Measurements from ENCODE around the gene HOTAIR.

HOTAIR gene

DNA sequence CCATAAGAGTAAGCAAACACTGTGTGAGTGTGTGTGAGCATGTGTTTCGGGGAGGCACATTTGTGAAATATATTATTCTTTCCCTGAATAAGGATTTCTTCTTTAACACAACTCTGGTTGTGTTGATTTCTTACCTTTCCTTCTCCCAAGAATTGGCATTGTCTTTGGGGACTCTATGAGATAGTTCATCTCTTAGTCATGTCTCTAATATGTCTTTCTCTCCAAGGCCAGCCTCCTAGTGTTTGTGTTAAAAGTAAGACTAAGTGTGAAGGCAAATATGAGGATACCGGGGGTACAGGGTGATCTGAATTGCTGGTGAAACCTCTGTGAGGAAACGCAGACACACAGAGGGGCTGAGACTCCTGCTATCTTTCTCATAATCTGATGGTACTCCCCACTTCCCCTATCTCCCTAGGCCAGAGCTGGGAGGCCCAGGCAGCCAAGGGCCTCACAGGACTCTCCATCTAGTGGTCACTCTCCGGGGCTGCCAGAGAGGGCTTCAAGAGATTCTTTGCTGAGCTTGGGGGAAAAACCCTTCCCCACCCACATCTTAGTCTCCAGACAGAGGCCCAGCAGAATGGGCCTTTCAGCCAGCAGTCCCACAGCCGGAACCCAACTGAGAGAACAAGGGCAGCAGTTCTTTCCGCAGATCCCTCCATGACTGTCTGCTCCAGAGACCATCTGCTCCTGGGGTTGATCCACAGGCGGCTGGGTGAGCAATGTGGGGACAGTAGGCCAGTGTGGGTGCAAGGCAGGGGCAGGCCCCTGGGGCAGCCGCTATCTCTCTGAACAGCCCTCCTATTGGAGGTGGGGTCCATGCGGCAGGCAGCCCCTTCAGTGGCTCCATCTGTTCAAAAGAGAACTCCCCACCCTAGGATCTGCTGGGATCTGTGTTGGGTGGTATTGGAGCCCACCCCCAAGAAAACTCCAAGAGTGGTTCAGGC lies 25.8 kb downstream of the HOTAIR start:
- FAIRE-seq, result no peak

DNA sequence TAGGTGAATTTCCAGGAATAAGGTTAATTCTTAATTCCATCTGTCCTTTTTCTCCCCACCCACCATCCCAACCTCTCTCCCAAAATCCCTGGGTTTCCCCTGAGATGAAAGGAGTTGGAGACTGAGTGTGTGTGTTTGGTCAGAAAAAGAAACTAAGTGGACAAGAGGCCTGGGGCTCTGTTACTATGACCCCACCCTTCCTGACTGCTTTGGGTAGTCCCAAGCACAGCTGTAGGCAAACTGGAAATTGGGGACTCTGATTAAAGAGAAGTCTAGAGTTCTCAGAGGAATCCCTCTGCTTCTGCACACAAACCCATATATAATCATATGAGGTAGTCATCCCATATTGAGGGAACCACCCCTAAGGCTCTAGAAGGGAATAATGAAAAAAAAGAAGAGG lies 27.0 kb downstream of the HOTAIR start:
- FAIRE-seq (no peak), DNase-seq (ENCODE audit: low spot score) (no peak)

More for the DNA sequence above, 25.8 kb downstream of the HOTAIR start:
- no peak for DNase-seq (ENCODE audit: low spot score)

DNA sequence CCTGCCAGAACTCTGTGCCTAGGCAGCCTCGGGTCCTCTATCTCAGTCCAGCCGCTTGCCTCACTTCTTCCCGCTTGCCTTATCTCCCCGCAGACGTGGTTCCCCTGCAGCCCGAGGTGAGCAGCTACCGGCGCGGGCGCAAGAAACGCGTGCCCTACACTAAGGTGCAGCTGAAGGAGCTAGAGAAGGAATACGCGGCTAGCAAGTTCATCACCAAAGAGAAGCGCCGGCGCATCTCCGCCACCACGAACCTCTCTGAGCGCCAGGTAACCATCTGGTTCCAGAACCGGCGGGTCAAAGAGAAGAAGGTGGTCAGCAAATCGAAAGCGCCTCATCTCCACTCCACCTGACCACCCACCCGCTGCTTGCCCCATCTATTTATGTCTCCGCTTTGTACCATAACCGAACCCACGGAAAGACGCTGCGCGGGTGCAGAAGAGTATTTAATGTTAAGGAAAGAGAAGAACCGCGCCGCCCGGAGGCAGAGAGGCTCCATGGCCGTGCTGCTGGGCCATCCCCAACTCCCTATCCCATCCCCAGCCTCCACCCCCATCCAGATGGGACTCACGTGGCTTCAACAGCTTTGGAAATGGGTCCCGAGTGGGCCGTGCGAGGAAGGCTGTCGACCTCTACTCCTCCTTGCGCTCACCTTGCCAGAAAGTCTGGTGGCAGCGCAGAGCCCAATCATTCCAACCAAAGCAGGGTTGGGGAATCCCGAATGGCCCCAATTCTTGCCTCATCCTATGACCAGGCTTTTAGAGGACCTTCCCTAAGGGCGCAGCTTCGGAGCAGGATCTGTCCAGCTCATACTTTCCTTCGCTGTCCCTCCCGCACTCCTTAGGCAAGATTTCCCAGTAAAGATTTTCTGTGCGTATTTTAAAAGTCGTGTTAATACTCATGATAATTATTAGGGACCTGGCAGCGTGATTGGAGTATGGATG lies 29.6 kb downstream of the HOTAIR start:
- FAIRE-seq (no peak), DNase-seq (ENCODE audit: low spot score) (no peak)

DNA sequence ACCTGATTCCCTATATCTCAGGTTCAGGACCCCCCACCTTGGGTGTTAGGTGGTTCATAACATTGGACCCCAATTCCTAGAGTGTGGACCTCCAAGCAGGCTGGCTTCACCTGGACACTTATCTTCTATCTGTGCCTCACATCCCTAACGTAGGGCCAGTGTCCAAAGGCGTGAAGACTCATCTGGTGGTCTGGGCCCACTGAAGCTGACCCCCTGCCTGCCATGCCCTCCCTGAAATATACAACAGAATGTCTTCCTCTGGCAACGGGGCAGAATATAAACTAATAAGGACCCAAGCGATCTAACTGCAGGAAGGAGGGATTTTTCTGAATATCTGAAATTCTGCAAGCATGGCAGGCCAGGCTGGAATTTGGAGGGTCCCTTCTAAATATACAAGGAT lies 30.5 kb downstream of the HOTAIR start:
- DNase-seq (ENCODE audit: low spot score), result no peak
- FAIRE-seq, result no peak

DNA sequence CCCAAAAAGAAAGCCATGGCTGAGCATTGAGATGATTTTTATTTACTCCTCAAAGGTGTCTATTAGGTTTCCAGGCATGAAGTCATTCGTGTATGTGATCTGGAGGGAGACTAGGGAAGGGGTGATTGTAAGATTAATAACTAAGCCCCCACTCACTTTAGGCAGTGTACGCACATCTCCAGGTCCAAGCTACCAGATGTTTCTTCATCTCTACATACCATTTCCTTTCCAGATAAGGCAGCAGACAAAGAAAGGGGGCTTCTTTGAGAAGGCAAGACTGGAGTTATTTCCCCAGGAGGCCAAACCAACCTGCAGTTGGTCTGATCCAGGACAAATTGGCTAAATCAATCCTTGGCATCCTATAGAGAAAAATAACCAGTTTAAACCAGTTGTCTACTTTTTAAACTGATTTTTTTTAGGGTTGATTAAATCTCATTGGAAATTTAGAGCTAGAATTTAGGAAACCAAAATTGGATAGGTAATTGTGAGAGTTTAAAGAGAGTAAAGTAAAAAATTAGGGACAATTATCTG lies 32.2 kb downstream of the HOTAIR start:
- DNase-seq (ENCODE audit: low spot score) (no peak), FAIRE-seq (no peak)

DNA sequence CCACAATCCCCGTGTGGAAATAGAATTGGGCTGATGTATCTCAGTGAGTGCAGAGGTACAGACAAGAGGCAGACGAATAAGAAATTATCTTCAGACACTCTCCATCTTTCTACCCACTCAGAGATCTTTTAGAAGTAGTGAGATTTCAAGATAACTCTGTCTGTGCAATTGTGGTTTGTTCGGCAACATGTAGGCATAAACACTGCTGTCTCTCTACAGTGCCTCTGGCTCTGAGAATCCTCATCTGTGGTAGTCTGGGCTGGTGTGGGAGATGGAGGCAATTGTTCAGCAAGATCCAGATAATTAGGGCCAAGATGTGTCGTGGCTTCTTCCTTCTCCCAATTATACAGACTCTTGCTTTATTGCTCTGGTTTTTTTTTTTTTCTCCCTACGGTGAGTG lies 33.0 kb downstream of the HOTAIR start:
- no peak for DNase-seq (ENCODE audit: low spot score)
- FAIRE-seq, result no peak

DNA sequence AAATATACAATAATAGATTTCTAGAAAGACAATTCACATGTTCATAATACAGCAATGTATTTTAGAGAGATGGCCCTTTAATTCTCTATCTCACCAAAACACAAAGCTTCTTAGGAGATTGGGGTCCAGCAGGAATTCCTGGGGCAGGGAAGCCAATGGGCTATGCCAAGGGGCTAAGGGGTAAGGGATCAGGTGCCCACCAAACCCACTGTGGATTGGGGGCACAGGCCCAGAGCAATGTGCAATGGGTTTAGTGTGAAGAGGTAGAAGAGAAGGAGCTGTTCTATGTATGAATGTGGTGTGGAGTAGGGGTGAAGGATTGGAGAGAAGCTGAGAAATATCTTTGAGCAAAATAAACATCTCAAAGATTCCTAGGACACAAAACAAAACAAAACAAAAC lies 33.6 kb downstream of the HOTAIR start:
- FAIRE-seq (no peak), DNase-seq (ENCODE audit: low spot score) (no peak)

DNA sequence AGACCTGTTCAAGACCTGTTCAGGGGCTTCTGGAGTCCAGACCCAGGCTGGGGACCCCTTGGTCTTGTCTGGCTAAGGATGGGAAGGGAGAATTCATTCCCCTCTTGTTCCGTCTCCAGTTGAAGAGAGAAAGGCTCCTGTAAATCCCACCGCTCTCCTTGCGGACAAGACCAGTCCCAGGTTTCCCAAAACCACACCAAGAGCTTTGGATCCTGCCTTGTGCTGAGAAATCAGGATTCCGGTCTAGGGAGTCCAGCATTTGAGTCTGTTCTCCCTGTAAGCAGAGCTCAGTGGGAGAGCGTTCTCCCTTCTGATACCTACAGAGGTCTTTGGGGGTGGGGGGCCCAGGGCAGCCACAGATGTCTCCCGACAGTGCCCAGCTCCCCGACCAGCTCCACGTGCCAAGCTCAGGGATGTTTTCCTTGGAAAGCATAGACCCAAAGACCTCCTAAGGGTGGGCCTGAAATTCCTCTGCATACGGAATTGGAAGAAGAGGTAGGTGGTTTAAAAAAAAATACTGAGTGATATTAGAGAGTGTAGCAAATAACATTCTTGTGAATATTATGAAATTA lies 34.2 kb downstream of the HOTAIR start:
- FAIRE-seq (no peak), DNase-seq (ENCODE audit: low spot score) (no peak)

DNA sequence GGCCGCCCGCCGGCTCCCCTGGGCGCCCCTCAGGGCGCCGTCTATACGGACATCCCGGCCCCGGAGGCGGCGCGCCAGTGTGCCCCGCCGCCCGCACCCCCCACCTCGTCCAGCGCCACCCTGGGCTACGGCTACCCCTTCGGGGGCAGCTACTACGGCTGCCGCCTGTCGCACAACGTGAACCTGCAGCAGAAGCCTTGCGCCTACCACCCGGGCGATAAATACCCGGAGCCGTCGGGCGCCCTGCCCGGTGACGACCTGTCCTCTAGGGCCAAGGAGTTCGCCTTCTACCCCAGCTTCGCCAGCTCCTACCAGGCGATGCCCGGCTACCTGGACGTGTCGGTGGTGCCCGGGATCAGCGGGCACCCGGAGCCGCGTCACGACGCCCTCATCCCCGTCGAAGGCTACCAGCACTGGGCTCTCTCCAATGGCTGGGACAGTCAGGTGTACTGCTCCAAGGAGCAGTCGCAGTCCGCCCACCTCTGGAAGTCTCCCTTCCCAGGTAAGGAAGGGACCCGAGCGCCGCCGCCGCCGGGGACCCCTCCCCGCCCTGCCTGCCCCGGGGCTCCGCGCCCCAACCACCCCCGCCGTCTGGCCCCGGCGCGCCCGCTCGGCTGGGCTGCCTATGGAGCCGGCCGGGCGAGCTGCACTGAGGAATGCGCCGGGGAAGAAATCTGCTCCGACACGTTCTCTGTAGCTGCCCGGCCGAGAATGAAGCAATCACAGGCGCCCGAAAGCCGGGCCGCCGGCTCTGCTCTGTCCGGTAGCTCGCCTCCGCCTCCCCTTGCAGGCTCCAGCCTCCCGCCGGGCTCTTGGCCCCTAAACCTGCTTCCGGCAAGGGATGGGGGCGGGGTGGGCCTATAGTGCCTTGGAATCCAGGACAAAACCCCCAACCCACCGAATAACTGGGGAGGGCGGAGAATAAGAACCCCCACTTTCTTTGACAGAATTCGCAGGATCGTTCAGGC lies 35.3 kb downstream of the HOTAIR start:
- no peak for FAIRE-seq
- DNase-seq (ENCODE audit: low spot score), result peak; percentile 40

DNA sequence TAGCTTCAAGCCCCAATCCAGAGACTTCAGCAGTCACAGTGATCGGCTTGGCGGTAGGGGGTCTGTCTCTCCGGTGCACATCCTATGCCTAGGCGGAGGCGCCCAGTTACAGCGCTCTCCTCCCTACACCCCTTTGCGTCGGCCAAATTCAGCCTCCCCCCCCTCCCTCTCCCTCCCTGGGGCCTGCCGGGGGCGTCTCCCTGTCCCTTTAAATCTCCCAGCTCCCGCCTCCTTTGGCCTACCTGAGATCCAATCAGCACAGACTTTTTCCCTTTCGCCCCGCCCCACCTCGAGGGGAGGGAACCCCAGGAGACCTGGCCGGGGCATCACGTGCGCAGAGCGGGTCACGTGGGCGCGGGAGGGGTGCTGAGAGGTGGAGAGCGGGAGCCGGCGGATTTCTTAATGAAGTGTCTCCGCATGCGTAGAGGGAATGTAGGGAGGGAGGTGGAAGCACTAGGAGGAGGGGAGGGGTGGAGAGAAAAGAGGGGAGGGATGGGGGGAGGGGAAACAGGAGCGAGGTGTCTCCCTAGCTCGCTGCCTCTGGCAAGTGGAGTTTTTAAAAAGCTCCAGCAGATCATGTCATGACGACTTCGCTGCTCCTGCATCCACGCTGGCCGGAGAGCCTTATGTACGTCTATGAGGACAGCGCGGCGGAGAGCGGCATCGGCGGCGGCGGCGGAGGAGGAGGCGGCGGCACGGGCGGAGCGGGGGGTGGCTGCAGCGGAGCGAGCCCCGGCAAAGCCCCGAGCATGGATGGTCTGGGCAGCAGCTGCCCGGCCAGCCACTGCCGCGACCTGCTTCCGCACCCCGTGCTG lies 36.2 kb downstream of the HOTAIR start, which contains the start of gene HOXC13:
TSS of gene HOXC13 (plus strand) at position 506 of the 815 bp plus-strand sequence. CDS start at position 582, 76 bp downstream.
- DNase-seq (ENCODE audit: low spot score) (peak; percentile 100), FAIRE-seq (peak; percentile 97)

DNA sequence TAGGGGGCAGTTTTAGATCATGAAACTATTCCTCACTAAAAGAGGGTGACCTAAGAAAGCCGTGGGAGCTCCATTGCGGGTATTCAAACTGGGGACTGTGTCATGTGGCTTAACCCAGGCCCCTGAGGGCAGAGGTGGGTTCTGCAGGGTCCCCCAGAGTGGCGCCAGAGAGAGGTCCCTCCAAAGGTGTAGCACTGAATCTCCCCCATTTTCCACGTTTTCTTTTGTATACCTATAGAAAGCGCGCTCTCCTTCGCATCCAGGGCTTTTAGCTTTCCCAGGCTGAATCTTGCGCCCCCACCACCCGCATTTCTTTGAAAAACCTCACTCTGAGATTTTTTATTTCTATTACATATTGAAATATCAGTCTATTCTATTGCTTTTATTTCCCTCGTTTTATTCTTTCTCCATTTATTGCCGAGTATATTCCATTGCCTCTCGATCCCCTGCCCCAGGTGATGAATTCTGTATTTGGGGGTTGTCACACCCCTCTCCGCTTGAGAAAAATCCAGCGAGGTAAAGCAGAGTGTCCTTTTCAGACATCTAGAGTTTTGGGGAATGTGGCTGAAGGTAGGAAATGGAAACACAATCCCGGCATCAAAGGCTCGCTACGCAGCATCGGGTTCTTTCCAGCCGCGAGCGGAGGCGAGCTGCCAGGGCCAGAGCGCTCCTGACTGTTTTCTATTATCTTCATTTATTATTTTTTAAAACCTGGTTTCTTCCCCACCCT lies 37.0 kb downstream of the HOTAIR start:
- FAIRE-seq (no peak), DNase-seq (ENCODE audit: low spot score) (no peak)

DNA sequence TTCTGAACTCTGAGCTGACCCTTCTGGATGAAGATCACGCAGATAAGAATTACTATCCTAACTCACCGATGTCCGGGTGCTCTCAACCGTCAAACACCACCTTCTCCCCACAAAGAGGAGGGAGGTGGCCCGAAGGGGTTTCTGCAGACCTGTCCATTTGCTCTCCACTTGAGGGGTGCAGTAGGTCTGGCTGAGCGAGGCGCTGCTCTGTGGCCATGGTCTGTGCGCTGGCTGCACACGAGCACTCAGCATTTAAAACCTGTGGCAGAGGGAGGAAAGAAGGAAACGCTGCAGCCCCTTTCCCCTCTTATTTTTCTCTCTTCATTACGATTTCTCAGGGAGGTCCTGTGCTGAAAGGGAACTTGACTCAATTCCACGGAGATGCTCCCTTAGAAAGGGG lies 37.7 kb downstream of the HOTAIR start:
- DNase-seq (ENCODE audit: low spot score) (no peak), FAIRE-seq (no peak)

DNA sequence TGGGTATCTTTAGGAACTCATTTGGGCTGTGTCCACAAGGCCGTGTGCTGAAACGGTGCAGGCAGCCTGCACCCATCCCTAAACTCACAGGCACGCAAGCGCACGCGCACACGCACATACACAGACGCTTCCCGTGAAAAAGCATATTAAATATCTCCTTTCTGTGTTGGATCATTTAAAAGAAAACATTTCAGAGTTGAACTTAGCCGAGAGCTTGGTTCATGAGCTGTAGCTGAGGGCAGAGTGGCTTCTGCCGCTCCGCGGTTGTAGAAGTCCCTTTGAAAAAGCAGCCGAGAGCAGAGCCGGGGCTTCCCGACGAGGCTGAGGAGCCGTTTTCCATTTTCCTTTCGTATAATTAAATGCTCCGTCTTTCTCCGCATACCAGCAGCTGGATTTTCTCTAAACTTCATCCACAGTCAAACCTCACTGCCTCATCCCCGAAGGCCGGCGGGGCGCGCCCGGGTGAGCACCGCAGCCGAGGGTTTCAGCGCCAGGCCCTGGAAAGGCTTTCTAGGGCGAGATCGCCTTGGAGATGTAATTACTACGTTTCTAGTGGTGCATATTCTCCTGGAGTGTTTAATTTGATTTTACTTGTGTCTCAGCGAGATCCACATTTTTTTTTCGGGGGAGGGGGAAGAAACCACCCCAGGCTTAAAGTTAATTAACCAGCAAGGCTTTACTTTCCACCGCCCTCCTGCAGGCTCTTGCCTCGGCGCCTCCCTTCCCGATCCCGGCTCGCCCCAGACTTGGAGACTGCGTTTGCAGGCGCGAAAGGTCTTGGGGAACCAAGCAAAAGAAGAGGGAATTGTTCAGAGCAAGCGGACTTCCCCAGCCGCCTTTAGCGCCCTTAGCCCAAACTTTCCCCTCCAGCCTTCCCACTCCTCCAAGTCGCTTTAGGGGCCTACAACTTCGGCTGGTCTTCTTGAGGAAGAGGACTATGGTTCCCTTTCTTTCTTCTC lies 39.1 kb downstream of the HOTAIR start:
- no peak for FAIRE-seq
- DNase-seq (ENCODE audit: low spot score), result no peak

DNA sequence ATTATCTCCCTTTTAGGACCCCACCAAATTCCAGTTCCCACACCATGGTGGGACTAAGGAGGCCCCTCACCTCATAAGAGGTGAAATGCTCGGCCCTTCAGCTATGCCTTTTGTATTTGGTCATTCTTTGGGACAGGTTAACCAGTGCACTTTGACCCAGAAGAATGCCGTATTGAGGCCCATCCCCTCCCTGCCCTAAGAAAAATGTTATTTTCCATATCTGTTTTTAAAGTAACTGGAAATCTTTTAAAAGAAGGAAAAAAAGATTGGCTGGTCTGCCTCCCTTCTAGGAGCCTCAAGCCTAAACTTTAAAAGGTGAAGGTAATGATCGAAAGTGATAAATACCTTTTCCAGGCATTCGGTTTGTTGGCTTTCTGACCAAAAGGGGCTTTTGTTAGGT lies 41.8 kb downstream of the HOTAIR start:
- FAIRE-seq (no peak), DNase-seq (ENCODE audit: low spot score) (no peak)

DNA sequence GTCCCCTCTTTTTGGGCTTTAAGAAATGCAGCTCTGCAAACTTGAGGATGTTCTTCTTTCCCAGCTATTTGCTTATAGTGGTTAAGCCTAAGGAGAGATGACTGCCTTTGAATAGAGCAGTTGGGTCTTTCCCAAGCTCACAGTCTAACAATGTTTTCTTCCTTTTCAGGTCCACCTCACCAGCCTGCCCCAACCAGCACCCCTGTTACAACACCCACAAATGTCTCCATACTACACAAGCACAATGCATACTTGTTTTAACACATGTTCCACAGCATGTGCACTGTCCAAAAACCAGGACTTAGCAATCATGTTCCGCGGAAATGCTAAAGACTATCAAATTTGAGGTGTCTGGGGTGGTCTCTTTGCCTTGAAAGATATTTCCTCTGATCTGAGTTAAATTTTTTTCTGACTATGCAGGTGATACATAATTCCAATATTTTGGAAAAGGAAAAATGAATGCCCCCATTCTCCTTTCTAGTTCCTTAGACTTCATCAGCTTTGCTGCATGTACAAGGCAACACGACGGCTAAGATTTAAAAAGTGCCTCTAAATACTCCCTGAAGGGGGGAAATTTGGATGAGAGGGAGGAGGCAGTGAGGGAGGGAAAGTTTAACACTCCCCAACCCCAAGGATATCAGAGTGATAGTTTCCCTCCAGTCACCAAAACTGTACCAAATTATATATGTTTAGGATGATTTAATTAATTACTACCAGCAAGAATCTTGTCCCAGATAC lies 42.7 kb downstream of the HOTAIR start:
- DNase-seq (ENCODE audit: low spot score), result no peak
- FAIRE-seq, result no peak

DNA sequence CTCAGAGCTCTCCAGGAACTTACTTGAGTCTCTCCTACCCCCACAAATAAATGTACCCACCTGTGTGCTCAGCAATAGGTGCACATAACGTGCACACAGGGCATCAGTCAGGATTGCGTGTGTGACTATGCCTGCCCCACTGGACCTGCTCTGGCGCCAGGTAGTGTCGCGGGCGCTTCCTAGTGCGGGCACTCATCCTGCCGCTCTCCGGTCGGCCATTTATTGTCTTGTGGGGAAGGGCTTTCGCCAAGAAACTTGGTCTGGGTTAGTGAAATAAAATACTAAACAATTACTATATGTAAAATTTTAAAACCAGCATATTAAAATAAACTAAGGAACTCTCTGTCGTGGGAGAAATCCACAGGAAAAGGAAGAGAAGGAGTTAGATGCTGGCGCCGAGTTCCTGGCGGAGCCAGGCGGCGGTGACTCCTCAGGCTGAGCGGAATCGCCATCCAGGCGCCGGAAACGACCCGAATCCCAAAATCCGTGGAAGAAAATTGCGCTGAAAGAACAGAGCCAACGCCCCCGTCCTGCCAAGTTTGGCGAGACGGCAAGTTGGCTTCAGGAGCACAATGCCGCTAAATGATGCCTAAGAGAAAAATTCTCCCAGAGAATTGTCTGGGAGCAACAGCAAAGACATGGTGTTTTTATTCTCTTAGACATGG lies 44.0 kb downstream of the HOTAIR start:
- FAIRE-seq (no peak), DNase-seq (ENCODE audit: low spot score) (no peak)

All from urothelium cell line (cell line).